ENCODE results near the gene ZNF169.
A peak's percentile ranks its signal among the peaks of the same experiment; 100 is the strongest.
"Not testable (repeated sequence)": the region's sequence is repeated elsewhere in the genome, so short reads cannot be mapped to it uniquely, and the experiment has no call there.

ZNF169 gene

DNA sequence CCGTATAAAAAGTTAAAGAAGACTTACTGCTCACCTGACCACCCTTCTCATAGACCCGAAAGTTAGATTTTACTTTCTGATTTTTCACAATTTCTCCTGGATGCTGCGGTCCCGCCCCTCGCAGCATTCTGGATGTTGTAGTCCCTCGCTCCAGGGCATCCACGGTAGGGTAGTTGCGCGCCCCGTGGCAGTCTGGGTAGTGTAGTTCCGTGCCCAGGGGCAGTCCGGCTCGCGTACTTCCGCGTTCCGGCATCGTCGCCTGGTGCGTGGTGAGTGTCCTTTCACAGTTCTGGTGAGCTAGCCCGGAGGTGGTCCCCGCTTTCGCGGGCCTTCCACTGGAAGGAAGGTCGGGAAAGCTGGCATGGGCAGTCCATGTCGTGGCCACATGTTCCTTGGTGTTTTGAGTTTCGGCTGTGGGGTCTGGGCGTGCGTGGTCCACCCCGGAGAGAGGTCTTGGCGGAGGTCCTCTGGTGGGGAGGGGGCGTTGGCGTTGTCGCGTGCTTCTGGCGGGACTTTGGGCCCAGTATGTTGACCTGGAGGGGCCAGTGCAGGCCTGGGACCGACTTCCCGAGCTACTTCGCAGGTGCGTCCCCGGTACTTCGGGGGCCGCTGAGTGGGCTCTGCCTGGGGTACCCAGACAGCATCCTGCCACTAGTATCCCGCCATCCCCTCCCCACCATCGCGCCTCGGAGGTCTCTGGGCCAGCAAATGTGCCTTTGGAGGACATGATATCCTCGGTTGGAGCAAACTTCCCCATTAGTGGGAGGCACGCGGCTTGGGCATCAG, at the start of gene ZNF169:
ZNF169 (plus strand) TSS at position 222 of the 786 bp plus-strand sequence. CDS start 19,515 bp downstream, outside the sequence.
- peak; percentile 72 for DNase-seq

DNA sequence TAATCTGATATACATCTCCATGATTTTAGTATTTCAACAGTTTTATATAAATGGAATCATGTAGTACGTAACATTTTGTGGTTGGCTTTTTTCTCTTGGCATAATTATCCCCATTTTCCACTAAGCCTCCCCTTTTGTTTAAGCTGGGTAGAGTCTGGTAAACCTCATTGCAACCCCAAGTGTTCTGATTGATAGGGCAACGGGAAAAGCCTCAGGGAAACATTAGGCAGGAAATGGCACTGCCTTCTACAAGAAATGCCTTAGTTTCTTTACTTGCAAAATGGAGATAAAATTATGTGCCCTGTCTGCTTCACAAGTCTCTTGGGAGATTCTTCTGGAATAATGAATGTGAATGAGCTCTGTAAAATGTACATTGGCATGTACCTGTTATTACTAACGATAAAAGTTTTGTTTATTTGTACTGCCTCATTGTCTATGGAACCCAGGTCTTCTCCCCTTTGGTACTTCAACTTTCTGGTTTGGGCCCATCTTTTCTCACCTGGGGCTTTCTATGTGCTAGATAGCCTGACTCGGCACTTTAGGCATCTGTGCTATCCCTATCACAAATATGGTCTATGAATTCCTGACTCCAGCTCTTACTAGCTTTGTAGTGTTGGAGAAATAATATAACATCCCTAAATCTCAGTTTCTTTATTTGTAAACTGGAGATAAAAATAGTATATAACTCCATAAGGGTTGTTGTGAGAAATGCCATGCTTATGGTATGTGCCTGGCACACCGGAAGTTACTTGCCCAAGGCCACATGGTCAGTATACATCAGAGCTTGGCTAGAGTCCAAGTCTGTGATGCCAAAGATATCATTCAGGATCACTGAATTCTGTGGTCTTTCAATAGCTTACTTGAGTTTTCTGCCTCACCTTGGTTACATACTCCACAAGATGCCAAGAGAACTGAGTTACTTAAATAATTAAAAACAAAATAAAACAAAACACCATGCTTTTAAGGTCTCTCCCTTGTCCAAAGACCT, 48.2 kb upstream of the ZNF169 start:
- no peak for DNase-seq

DNA sequence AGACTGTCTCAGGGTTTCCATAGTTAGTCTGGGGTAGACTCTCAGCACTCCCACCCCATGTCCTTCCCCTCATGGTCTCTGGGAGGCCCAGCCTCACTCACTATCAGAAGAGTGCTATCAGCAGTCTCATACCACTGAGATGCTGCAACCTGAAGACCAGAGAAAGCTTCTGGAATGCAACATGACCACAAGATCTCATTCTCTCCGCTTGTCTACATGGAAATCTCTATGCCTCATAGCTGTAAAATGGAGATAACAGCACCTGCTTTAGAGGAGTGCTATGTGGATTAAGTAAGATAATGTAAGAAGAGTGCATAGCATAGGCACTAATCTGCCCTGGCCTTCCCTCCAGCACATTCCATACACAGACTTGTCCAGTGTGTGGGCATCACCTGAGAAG, 47.0 kb upstream of the ZNF169 start:
- DNase-seq = no peak

- no peak for DNase-seq
Measured at GRCh38 chr9:94212531-94212930, 46.6 kb upstream of the ZNF169 start.

DNA sequence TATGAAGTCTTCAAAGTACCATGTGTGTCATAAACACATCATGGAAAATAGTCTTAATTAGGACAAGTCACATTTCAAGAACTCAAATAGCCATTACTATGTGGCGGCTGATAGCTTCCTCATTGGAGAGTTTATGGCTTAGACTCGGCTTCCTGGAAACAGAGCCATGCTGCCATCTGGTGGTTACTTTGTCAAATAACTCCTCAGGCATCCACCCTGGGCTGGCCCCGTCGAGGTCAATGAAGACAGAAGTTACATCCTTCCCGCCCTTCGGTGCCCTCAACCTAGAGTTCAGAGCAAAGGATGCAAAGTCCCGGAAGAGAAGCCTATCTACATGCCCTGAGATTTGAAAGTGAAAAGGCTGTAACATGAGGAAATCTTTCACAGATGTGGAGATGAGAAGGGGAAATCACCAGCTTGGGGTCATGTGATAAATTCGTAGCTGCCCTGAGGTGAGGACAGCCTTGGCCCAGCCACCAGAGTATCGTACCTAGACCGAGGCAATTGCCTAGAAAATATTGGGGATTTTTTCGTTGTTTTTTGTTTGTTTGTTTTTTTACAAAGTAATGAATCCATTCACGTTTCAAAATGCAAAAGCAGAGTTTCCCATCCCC, 45.5 kb upstream of the ZNF169 start:
- DNase-seq = peak; percentile 59

DNA sequence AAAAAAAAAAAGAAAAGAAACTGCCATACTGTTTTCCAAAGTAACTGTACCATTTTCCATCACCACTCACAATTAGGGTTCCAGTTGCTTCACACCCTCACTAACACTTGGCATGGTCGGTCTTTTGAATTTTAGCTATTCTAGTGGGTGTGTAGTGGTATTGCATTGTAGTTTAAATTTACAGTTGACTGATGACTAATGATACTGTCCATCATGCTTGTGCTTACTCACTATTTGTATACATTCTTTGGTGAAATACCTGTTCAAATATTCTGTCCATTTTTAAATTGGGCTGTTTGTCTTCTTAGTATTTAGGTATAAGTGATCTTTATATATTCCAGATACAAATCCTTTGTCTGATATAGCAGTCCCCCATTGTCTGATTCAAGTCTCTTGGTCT, 36.2 kb upstream of the ZNF169 start:
- no peak for DNase-seq

DNA sequence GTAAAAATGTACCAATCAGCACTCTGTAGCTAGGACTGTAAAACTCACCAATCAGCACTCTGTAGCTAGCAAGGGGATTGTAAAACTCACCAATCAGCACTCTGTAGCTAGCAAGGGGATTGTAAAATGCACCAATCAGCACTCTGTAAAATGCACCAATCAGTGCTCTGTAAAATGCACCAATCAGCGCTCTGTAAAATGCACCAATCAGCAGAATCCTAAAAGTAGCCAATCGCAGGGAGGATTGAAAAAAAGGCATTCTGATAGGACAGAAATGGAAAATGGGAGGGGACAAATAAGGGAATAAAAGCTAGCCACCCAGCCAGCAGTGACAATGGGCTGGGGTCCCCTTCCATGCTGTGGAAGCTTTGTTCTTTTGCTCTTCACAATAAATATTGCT, 33.7 kb upstream of the ZNF169 start:
- DNase-seq = not testable (repeated sequence)

- no peak for DNase-seq
Measured at GRCh38 chr9:94228616-94229015, 30.5 kb upstream of the ZNF169 start.

DNA sequence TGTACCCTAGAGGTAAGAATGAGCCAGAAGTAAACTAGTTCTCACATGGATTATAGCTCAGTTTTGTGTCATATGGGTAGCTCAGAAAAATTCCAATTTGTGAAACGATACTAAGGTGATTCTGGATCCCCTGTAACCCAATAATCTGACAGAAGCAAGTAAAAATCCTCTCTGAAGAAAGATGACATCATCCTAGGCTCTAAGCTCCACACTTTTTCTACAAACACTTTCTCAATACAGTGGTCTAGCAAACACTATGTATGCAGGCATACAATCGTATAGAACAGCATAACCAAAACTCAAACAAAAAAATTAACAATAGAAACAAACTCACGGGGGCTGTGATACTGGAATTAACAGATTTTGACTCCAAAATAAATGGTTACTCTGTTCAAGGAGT, 26.7 kb upstream of the ZNF169 start:
- DNase-seq = no peak

DNA sequence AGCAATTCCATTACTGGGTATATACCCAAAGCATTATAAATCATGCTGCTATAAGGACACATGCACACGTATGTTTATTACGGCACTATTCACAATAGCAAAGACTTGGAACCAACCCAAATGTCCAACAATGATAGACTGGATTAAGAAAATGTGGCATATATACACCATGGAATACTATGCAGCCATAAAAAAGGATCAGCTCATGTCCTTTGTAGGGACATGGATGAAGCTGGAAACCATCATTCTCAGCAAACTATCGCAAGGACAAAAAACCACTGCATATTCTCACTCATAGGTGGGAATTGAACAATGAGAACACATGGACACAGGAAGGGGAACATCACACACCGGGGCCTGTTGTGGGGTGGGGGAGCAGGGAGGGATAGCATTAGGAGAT, 18.0 kb upstream of the ZNF169 start:
- DNase-seq = not testable (repeated sequence)

DNA sequence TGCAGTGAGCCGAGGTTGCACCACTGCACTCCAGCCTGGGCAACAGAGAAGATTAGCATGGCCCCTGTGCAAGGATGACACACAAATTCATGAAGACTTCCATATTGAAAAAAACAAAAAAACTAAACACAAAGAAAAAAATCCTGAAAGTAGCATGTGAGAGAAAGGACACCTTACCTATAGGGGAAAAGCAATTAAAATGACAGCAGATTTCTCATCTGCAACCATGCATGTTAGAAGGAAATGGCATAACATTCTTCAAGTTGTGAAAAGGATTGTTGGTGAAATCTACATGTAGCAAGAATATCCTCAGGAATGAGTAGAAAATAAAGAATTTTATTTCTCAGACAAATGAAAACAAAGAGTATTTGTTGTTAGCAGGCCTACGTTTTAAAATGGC, 13.4 kb upstream of the ZNF169 start:
- DNase-seq = no peak

GRCh38 chr9:94250456-94250855, 8.6 kb upstream of the ZNF169 start:
- DNase-seq = no peak

GRCh38 chr9:94256007-94256406, 3.1 kb upstream of the ZNF169 start:
- no peak for DNase-seq

DNA sequence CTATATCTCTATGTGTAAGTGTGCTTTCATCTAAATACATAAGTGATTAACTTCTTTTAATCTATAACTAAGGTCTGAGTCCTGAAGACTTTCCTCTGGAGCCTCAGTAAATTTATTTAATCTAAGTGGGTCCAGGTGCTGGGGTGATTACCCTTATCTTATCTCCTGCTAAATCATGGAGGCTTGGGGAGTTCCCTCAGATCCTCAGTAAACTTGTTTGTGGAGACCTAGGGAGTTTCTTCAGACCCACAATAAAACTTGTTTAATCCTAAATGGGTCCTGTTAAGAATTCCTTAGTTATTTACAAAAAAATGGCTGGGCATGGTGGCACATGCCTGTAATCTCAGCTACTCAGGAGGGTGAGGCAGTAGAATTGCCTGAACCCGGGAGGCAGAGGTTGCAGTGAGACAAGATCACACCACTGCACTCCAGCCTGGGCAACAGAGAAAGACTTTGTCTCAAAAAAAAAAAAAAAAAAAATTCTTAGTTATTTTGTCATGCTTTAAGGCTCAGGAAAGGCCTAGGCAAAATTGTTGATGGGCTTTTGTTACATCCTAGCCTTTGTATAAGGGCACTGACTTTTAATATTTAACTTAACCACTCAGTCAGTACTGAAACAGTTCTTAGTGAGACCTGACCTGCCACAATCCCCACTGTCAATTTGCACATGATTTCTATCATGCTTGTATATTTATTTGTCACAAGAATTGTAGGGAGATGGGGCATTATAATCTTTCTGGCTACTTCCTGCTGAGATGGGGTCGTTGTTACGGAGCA, 6.7 kb downstream of the ZNF169 start:
- DNase-seq = not testable (repeated sequence)

DNA sequence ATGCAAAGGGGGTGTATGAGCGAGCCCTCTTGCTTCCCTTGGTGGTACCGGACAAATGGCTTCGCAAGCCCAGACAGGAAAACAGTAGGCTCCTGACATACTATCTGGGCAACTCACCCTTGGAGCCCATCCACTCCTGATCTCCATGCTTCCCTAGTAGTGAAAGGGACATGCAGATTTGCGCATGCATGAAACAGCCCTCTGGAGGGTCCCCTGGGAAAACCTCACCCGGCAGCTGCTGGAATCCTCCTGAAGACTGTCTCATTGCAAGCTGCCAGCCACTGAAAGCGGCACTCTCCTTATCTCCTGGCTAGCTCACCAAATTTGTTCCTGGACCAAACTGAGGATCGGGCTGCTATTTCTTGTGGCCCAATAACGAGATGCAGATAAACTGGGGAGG, 10.2 kb downstream of the ZNF169 start:
- DNase-seq = no peak

GRCh38 chr9:94270009-94270408, 10.9 kb downstream of the ZNF169 start:
- no peak for DNase-seq

- not testable (repeated sequence) for DNase-seq
Measured at GRCh38 chr9:94277029-94277428, 17.9 kb downstream of the ZNF169 start.

DNA sequence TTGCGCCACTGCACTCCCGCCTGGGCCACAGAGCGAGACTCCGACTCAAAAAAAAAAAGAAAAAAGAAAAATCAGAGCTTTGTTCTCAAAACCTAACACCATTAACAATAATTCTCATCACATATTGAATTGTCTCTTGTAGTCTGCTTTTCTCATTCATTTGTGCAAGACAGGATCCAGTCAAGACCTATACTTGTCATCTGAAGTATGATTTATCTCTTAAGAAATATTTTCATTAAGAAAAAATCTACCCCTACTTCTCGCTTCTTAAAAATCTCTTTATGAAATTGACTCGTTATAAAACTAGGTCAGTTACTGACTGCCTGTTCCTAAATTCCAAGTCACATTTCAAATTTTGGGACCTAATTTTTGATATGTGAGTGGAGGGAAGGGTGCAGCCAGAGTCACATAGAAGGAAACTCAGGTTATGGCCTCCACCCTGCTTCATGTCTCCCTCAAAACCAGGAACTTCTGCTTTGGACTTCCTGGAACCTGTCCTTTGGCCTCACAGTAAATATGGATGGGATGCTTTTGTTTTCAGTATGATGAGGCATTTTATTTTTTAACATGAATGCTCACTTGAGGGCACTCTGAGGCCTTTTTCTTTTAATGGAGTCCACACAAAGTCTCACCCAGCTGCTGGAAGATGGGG, 18.9 kb downstream of the ZNF169 start:
- no peak for DNase-seq

GRCh38 chr9:94280409-94280989, 21.4 kb downstream of the ZNF169 start:
- DNase-seq = no peak

DNA sequence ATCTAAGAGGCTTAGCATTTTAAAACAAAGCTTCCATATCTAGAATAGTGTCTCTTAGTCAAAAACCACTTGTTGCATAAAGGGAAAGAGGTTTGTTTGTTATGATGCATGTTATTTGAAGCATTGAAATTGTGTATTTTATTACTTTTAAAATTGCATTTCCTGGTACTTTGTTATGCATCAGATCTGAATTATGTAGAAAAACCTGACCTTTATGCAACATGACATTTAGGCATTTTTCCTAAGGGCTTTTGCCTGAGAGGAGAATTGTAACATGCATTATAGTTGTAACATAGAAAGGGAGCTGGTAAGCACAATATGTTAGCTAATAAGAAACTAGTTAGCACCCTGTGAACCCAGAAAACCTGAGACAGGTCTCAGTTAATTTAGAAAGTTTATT, 22.0 kb downstream of the ZNF169 start:
- DNase-seq = no peak

DNA sequence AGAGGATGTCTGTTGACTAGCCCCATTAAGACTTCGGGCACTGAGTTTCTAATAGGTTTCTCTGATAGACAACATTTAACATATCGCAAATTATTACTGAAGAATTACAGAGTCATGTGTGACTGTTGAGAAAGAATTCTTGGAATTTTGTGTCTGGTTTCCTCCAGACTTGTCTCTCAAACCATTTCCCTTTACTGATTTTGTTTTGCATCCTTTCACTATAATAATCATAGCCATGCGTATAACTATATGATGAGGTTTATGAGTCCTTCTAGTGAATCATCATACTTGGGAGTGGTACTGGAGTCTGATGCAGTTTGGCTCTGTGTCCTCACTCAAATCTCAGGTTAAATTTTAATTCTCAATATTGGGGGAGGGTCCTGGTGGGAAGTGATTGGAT, 27.0 kb downstream of the ZNF169 start:
- DNase-seq = no peak
